ENCODE results near the gene ZNF236. TPM values are rescaled to one million over a fixed set of nuclear protein-coding genes. Genes with fewer than 3 reads are reported as not detected.
A peak's percentile ranks its signal among the peaks of the same experiment; 100 is the strongest.
"Not testable (repeated sequence)": the region's sequence is repeated elsewhere in the genome, so short reads cannot be mapped to it uniquely, and the experiment has no call there.

The ZNF236 gene
- 10 to 100 TPM; 13.7 to 25.7 TPM for total RNA-seq

DNA sequence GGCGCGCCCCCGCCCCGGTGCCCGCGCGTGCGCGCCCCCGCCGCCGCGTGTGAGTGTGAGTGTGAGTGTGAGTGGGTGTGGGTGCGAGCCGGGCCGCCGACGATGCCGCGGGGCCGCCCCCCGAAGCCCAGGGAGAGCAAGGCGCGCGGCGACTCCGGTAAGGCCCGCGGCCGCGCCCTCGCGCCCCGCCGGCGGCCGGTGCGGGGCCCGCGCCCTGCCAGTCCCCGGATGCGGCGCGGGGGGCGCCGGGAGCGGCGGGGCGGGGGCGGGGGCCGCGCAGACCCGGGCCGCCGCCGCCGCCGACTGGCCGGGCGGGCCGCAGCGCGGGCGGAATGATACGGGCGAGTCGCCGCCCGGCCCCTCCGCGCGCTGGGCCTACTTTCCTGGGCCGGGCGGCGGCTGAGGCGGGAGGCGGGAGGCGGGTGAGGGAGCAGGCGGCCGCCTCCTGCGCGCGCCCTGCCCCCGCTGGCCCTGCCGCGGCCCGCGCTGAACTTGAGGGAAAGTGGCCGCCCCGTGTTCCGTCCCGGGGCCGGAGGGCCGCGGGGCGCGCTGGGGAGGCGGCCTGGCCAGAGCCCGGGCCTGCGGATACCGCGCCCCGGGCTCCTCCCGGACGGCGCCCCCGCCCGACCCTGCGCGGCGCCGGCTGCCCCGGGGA is at the start of gene ZNF236:
ZNF236 (plus strand) TSS at position 52 of the 655 bp plus-strand sequence; CDS start at position 103, 51 bp downstream.
- intact Hi-C loops (cut with DNase I, micrococcal nuclease) = loop anchor here in 1 of 2 experiments (1.0 to 5.0 kb wide), 8 partner anchors 20 to 445 kb away; partner anchors contain the start of gene MBP
- Mint-ChIP-seq H3K27me3 (no peaks in the 10 kb centered on the region), H3K36me3 (ENCODE audit: low read depth) (peaks cover 12% of the 10 kb centered on the region), H3K4me3 (peak within 1 kb of the TSS; percentile 91), H3K4me1 (peaks cover 52% of the 10 kb centered on the region), H3K9me3 (ENCODE audit: low read depth) (no peaks in the 10 kb centered on the region), H3K27ac (peak within 1 kb of the TSS; percentile 89)
- DNase-seq (peak; percentile 79), ATAC-seq (peak; percentile 51)
- ChIA-PET CTCF (interaction anchor here (1.3 to 9.0 kb wide), 2 partner anchors 19 to 20 kb away, joined by 5 to 61 read pairs; no protein-coding TSS in a partner anchor), POLR2A (no interaction called here)

GRCh38 chr18:76772665-76773064 is 49.7 kb upstream of the ZNF236 start:
- no peak for ATAC-seq
- Mint-ChIP-seq H3K4me1 (no peaks in the 10 kb centered on the region), H3K27me3 (peaks cover 3% of the 10 kb centered on the region), H3K27ac (no peak overlapping the region), H3K36me3 (ENCODE audit: low read depth) (no peaks in the 10 kb centered on the region), H3K4me3 (no peak overlapping the region), H3K9me3 (ENCODE audit: low read depth) (peaks cover 11% of the 10 kb centered on the region)
- ChIA-PET POLR2A (no interaction called here), CTCF (no interaction called here)
- no peak for DNase-seq
- intact Hi-C loops (cut with DNase I, micrococcal nuclease) = no loop called here

GRCh38 chr18:76777036-76777435 is 45.3 kb upstream of the ZNF236 start:
- H3K27ac Mint-ChIP-seq; H3K9me3 Mint-ChIP-seq (ENCODE audit: low read depth); ATAC-seq; H3K27me3 Mint-ChIP-seq; H3K4me3 Mint-ChIP-seq; POLR2A ChIA-PET; DNase-seq; intact Hi-C loops (cut with DNase I, micrococcal nuclease); H3K36me3 Mint-ChIP-seq (ENCODE audit: low read depth); H3K4me1 Mint-ChIP-seq: not testable (repeated sequence)
- CTCF ChIA-PET = interaction anchor here (0.7 kb wide), 1 partner anchor 10 kb away, joined by 3 read pairs; no protein-coding TSS in a partner anchor

GRCh38 chr18:76783786-76784484 is 38.4 kb upstream of the ZNF236 start:
- H3K9me3 Mint-ChIP-seq (ENCODE audit: low read depth) = no peaks in the 10 kb centered on the region
- no peaks in the 10 kb centered on the region for H3K36me3 Mint-ChIP-seq (ENCODE audit: low read depth)
- CTCF ChIA-PET = no interaction called here
- POLR2A ChIA-PET = no interaction called here
- H3K27me3 Mint-ChIP-seq = peaks cover 11% of the 10 kb centered on the region
- H3K27ac Mint-ChIP-seq = no peak overlapping the region
- H3K4me3 Mint-ChIP-seq = no peak overlapping the region
- intact Hi-C loops (cut with DNase I, micrococcal nuclease) = no loop called here
- DNase-seq (no peak), ATAC-seq (no peak)
- peaks cover 8% of the 10 kb centered on the region for H3K4me1 Mint-ChIP-seq

DNA sequence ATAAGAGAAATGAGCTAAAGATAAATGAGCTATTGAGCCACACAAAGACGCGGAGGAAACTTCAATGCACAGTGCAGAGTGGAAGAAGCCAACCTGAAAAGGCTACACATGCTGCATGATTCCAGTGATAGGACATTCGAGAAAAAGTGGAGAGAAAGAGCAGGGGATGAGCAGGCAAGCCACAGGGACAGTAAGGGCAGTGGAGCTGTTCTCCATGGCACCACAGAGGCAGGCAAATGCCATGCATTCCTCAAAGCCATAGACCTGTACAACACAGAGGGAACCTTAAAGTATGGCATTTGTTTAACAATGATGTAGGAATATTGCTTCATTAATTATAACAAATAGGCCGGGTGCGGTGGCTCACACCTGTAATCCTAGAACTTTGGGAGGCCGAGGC is 36.5 kb upstream of the ZNF236 start:
- no peak overlapping the region for H3K27ac Mint-ChIP-seq
- intact Hi-C loops (cut with DNase I, micrococcal nuclease) = no loop called here
- no peaks in the 10 kb centered on the region for H3K36me3 Mint-ChIP-seq (ENCODE audit: low read depth)
- DNase-seq (no peak), ATAC-seq (no peak)
- POLR2A ChIA-PET = no interaction called here
- H3K27me3 Mint-ChIP-seq = peaks cover 11% of the 10 kb centered on the region
- no peak overlapping the region for H3K4me3 Mint-ChIP-seq
- peaks cover under 1% of the 10 kb centered on the region for H3K9me3 Mint-ChIP-seq (ENCODE audit: low read depth)
- peaks cover 8% of the 10 kb centered on the region for H3K4me1 Mint-ChIP-seq
- CTCF ChIA-PET = no interaction called here

DNA sequence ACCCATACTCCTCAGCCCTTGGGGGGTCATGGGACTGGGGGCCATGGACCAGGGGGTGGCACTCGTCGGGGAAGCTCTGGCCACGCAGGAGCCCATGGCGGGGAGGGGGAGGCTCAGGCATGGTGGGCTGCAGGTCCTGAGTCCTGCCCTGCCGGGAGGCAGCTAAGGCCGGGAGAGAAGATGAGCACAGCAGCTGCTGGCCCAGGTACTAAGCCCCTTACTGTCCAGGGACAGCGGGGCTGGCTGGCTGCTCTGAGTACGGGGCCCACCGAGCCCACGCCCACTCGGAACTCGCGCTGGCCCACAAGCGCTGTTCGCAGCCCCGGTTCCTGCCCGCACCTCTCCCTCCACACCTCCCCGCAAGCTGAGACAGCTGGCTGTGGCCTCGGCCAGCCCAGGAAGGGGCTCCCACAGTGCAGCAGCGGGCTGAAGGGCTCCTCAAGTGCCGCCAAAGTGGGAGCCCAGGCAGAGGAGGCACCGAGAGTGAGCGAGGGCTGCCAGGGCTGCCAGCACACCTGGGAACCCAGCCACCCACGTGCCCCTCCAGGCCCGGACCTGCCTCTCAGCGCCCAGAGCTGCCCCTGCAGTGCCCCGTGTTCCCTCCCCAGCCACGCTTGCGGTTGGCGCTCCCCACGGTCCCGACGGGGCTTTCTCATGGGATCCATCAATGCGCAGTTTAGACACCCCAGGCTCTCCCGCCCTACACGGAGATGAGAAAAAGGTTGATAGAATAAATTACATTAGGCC is 33.6 kb upstream of the ZNF236 start:
- POLR2A ChIA-PET = interaction anchor here (0.6 to 1.3 kb wide), 2 partner anchors 14 to 71 kb away, joined by 3 to 4 read pairs; no protein-coding TSS in a partner anchor
- DNase-seq (no peak), ATAC-seq (no peak)
- Mint-ChIP-seq H3K27ac (no peak overlapping the region), H3K27me3 (peaks cover 10% of the 10 kb centered on the region), H3K9me3 (ENCODE audit: low read depth) (peaks cover 3% of the 10 kb centered on the region), H3K36me3 (ENCODE audit: low read depth) (no peaks in the 10 kb centered on the region), H3K4me1 (peaks cover 8% of the 10 kb centered on the region), H3K4me3 (no peak overlapping the region)
- intact Hi-C loops (cut with DNase I, micrococcal nuclease) = no loop called here
- CTCF ChIA-PET = interaction anchor here (0.5 to 3.2 kb wide), 6 partner anchors 14 to 451 kb away, joined by 3 to 36 read pairs (median 3); no protein-coding TSS in a partner anchor

GRCh38 chr18:76791106-76791505 is 31.3 kb upstream of the ZNF236 start:
- Mint-ChIP-seq H3K9me3 (ENCODE audit: low read depth) (peaks cover 3% of the 10 kb centered on the region), H3K27me3 (peaks cover 8% of the 10 kb centered on the region)
- CTCF ChIA-PET = interaction anchor here (2.2 kb wide), 1 partner anchor 12 kb away, joined by 9 read pairs; no protein-coding TSS in a partner anchor

DNA sequence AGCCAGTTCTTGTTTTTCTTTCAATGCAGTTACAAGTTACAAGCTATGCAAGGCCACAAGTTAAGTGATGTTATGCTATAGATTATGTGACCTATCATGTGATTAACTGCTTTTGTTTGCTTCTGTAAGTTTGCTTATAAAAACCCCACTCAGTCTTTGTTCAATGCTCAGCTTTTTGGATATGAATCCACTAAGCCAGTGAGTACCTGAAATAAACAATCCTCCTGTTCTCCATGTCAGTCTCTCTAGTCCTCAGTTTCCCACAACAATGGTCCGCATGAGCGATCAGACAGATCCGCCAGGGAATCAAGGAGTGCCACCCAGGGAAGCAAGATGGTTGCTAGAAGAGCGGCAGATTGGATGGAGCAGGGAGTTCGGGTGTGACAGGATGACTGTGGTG is 30.7 kb upstream of the ZNF236 start:
- DNase-seq (no peak), ATAC-seq (no peak)
- H3K27me3 Mint-ChIP-seq = peaks cover 6% of the 10 kb centered on the region
- CTCF ChIA-PET = interaction anchor here (0.7 to 2.2 kb wide), 2 partner anchors 11 to 29 kb away, joined by 3 to 9 read pairs; no protein-coding TSS in a partner anchor
- H3K4me3 Mint-ChIP-seq = no peak overlapping the region
- H3K4me1 Mint-ChIP-seq = peaks cover 8% of the 10 kb centered on the region
- no peak overlapping the region for H3K27ac Mint-ChIP-seq
- POLR2A ChIA-PET = no interaction called here
- intact Hi-C loops (cut with DNase I, micrococcal nuclease) = no loop called here
- peaks cover 3% of the 10 kb centered on the region for H3K9me3 Mint-ChIP-seq (ENCODE audit: low read depth)
- H3K36me3 Mint-ChIP-seq (ENCODE audit: low read depth) = no peaks in the 10 kb centered on the region

More at GRCh38 chr18:76791106-76791505, 31.3 kb upstream of the ZNF236 start:
- intact Hi-C loops (cut with DNase I, micrococcal nuclease) = no loop called here
- DNase-seq (no peak), ATAC-seq (no peak)
- Mint-ChIP-seq H3K4me1 (peaks cover 8% of the 10 kb centered on the region), H3K36me3 (ENCODE audit: low read depth) (no peaks in the 10 kb centered on the region), H3K4me3 (no peak overlapping the region), H3K27ac (no peak overlapping the region)
- POLR2A ChIA-PET = no interaction called here

- CTCF ChIA-PET = interaction anchor here (1.6 kb wide), 1 partner anchor 9 kb away, joined by 4 read pairs; no protein-coding TSS in a partner anchor
These were observed 28.0 kb upstream of the ZNF236 start for GRCh38 chr18:76794326-76794725.

DNA sequence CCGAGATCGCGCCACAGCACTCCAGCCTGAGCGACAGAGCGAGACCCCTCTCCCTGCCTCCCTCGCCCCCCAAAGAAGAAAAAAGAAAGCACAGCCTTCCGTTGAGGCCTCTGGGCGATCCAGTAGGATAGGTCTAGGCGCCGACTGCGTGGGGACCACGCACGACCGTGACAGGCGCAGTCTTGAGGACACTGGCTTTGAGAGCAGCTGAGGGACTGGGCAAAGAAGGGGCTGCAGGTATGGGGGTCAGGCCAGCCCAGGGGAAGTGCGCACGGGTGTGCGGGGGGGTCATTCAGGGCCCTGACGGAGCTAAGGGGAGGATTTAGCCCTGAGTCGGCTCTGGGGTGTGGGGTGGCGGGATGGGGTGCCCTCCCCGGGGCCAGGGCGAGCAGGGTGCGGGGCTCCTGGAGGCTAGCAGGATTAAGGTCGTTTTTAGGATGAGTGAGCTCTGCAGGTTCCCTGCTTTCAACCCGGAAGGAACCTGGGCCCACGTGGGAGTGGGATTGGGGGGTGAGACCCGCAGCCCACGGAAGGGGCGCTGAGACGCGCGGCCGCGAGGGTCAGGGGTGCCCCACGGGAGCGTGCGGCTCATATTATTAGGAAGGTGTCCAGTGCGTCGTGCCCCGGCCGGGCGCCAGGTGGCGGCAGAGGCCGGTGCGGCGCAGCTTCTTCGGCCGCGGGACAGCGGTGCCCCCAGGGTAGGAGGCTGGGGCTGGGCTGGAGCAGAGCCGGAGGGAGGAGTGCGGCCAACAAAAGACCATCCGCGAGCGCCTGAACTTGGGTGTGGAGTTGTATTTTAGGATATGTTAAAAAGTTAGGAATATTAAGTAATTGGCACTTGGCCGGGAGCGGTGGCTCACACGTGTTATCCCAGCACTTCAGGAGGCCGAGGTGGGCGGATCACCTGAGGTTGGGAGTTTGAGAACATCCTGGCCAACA is 20.5 kb upstream of the ZNF236 start:
- Mint-ChIP-seq H3K4me3 (peak overlapping the region; percentile 39), H3K4me1 (peaks cover 13% of the 10 kb centered on the region), H3K27me3 (peaks cover 4% of the 10 kb centered on the region), H3K27ac (no peak overlapping the region), H3K36me3 (ENCODE audit: low read depth) (peaks cover 1% of the 10 kb centered on the region), H3K9me3 (ENCODE audit: low read depth) (no peaks in the 10 kb centered on the region)
- DNase-seq (peak; percentile 68), ATAC-seq (peak; percentile 82)
- ChIA-PET POLR2A (interaction anchor here (0.6 kb wide), 1 partner anchor 22 kb away, joined by 3 read pairs; no protein-coding TSS in a partner anchor), CTCF (interaction anchor here (0.6 to 4.5 kb wide), 23 partner anchors 10 to 410 kb away, joined by 3 to 62 read pairs (median 6); no protein-coding TSS in a partner anchor)
- intact Hi-C loops (cut with DNase I, micrococcal nuclease) = loop anchor here (1.0 to 5.0 kb wide), 8 partner anchors 19 to 900 kb away; partner anchors contain the start of gene ZNF236 (in 1 of the 2)

More at GRCh38 chr18:76794326-76794725, 28.0 kb upstream of the ZNF236 start:
- intact Hi-C loops (cut with DNase I, micrococcal nuclease) = no loop called here
- H3K27ac Mint-ChIP-seq = no peak overlapping the region
- H3K4me1 Mint-ChIP-seq = no peaks in the 10 kb centered on the region
- POLR2A ChIA-PET = no interaction called here
- no peak for DNase-seq
- ATAC-seq = no peak
- peaks cover 2% of the 10 kb centered on the region for H3K27me3 Mint-ChIP-seq
- no peaks in the 10 kb centered on the region for H3K36me3 Mint-ChIP-seq (ENCODE audit: low read depth)
- H3K9me3 Mint-ChIP-seq (ENCODE audit: low read depth) = peaks cover 3% of the 10 kb centered on the region
- no peak overlapping the region for H3K4me3 Mint-ChIP-seq

Measured in activated CD4-positive, alpha-beta T cell treated with anti-CD3 and anti-CD28 coated beads for 36 hours (primary cell).